Transverse colon (tissue), 4 donors: Measurements from ENCODE around the gene DYDC1. TPM values are rescaled to one million over a fixed set of nuclear protein-coding genes. Genes with fewer than 3 reads are reported as not detected.

Experiments
- DNase-seq: peaks from one replicate; pipeline ENCODE4 v3.0.0-alpha.2; 2019
- H3K27ac ChIP-seq, 4 donors: fragments of 200-600 bp; sonication (generic); 2 replicates each; pipeline ENCODE4 v1.5.1; 2016 to 2018; ENCODE audit warnings: inconsistent platforms in 4 of 4
- H3K27me3 ChIP-seq: fragments of 200-600 bp; sonication (generic); 2 replicates; pipeline ENCODE4 v1.5.1; 2017; ENCODE audit warnings: inconsistent platforms
- H3K36me3 ChIP-seq, 4 donors: fragments of 200-600 bp; sonication (generic); 2 replicates each; pipeline ENCODE4 v1.5.1; 2017 to 2019; ENCODE audit warnings: inconsistent platforms in 4 of 4
- H3K4me1 ChIP-seq, 4 donors: fragments of 200-600 bp; sonication (generic); 2 replicates each; pipeline ENCODE4 v1.5.1; 2017 to 2020; ENCODE audit warnings: inconsistent platforms in 4 of 4
- H3K4me3 ChIP-seq, 4 donors: fragments of 200-600 bp; sonication (generic); 1 replicate in 1 of 4; 2 replicates in 3 of 4; pipeline versions ENCODE4 v1.5.1 to v1.6.1; 2017 to 2019; ENCODE audit warnings: inconsistent platforms in 4 of 4
- H3K9me3 ChIP-seq, 2 donors: fragments of 200-600 bp; sonication (generic); 2 replicates each; pipeline ENCODE4 v1.5.1; 2017 to 2019; ENCODE audit warnings: inconsistent platforms in 2 of 2
- CTCF ChIP-seq, 5 experiments: fragments of 200-600 bp in 3 of 5; fragments of 450-650 bp in 2 of 5; sonication (generic) in 3 of 5; IDR thresholded peaks; 1 replicate in 2 of 5; 2 replicates in 3 of 5; pipeline ENCODE4 v1.5.1; 2016 to 2017; ENCODE audit warnings: antibody characterized with exemption in 5 of 5, inconsistent platforms in 3 of 5, mild to moderate bottlenecking in 2 of 5, moderate library complexity in 1 of 5
- EP300 ChIP-seq: sonication (generic); formaldehyde crosslinking; IDR thresholded peaks from one replicate; pipeline ENCODE4 v1.6.1; 2017; ENCODE audit warnings: antibody characterized with exemption, low read depth
- POLR2A ChIP-seq: fragments of 450-650 bp; IDR thresholded peaks from one replicate; pipeline ENCODE4 v1.6.1; 2016; ENCODE audit warnings: antibody characterized with exemption, mild to moderate bottlenecking, moderate library complexity
- POLR2AphosphoS5 ChIP-seq, 3 donors: sonication (generic); formaldehyde crosslinking; IDR thresholded peaks; one replicate each; pipeline ENCODE4 v1.6.1; 2016; ENCODE audit warnings: antibody characterized with exemption in 3 of 3
- WGBS, 2 donors: methylation state at CpG; one replicate each; pipeline ENCODE4 v1.1.5; 2018; ENCODE audit warnings: low coverage in 1 of 2; 5-methylcytosine and 5-hydroxymethylcytosine counted together
- in situ Hi-C, 4 donors: fragments of 200-750 bp; cut with MboI; loops; one replicate each; pipeline versions ENCODE4 v1.15.0 to v1.15.1; 2017; ENCODE audit warnings: low sequenced_read_pairs in 3 of 4, low pct_ligation_motif_present in 1 of 4, low pct_unique_long_range_greater_than_20kb in 1 of 4
- intact Hi-C: fragments of 100-400 bp; cut with DNase I; formaldehyde crosslinking; loops from one replicate; pipeline ENCODE4 v1.15.1; 2023; ENCODE audit warnings: low total_unique reads
- total RNA-seq, 4 donors: library from RNA; depleted of rRNA; stranded (reverse); fragments of >200 nt; gene quantifications; one replicate each; pipeline ENCODE4 v1.1.0, GENCODE V29; 2016

DYDC1 gene
- total RNA-seq, 4 donors from 2014 or later, result not detected

- Histone ChIP-seq H3K27me3 (no peaks in the 10 kb centered on the region), H3K4me3 (no peak overlapping the region), H3K4me1 (peaks cover 0 to 2% (median under 1%) of the 10 kb centered on the region in 4 donors), H3K9me3 (no peaks in the 10 kb centered on the region), H3K36me3 (no peaks in the 10 kb centered on the region), H3K27ac (no peak overlapping the region)
- DNase-seq, result no peak
- in situ Hi-C loops (no loop called here), intact Hi-C loops (no loop called here)
- TF ChIP-seq POLR2AphosphoS5 (IDR thresholded peaks at IDR 0.05), result no peak
- no peak for TF ChIP-seq CTCF (IDR thresholded peaks at IDR 0.05)
- TF ChIP-seq EP300, result no peak
- no peak for TF ChIP-seq POLR2A
- 51 to 81% methylated on average over 2 of the region's 2 CpGs for WGBS, 2 donors
These were observed 16.9 kb upstream of the DYDC1 start for GRCh38 chr10:80373502-80373901.

- H3K27me3 ChIP-seq, result no peaks in the 10 kb centered on the region
- H3K9me3 ChIP-seq, result peaks cover 5 to 8% of the 10 kb centered on the region in 2 donors
- no peaks in the 10 kb centered on the region for H3K4me1 ChIP-seq
- no peak overlapping the region for H3K27ac ChIP-seq
- TF ChIP-seq POLR2A (no peak), CTCF (IDR thresholded peaks at IDR 0.05) (no peak), EP300 (no peak), POLR2AphosphoS5 (IDR thresholded peaks at IDR 0.05) (no peak)
- in situ Hi-C loops, result no loop called here
- intact Hi-C loops, result no loop called here
- H3K36me3 ChIP-seq, result no peaks in the 10 kb centered on the region
- DNase-seq, result no peak
- WGBS, 2 donors, result 80 to 81% methylated on average over 5 of the region's 5 CpGs
- no peak overlapping the region for H3K4me3 ChIP-seq
These were observed 16.1 kb upstream of the DYDC1 start for GRCh38 chr10:80372675-80373074.

GRCh38 chr10:80371467-80371866 is 14.9 kb upstream of the DYDC1 start:
- no peak for TF ChIP-seq CTCF (IDR thresholded peaks at IDR 0.05)
- TF ChIP-seq EP300, result no peak
- TF ChIP-seq POLR2AphosphoS5 (IDR thresholded peaks at IDR 0.05), result no peak
- TF ChIP-seq POLR2A, result no peak
- DNase-seq, result no peak
- intact Hi-C loops (no loop called here), in situ Hi-C loops (no loop called here)
- Histone ChIP-seq H3K9me3 (peaks cover 17 to 19% of the 10 kb centered on the region in 2 donors), H3K27ac (no peak overlapping the region), H3K27me3 (no peaks in the 10 kb centered on the region), H3K36me3 (no peaks in the 10 kb centered on the region), H3K4me1 (no peaks in the 10 kb centered on the region), H3K4me3 (no peak overlapping the region)
- WGBS, 2 donors, result 68 to 83% methylated on average over 3 to 6 of the region's 6 CpGs

GRCh38 chr10:80365510-80365909 is 9.0 kb upstream of the DYDC1 start:
- Histone ChIP-seq H3K9me3 (peaks cover 17 to 19% of the 10 kb centered on the region in 2 donors), H3K27me3 (no peaks in the 10 kb centered on the region), H3K36me3 (no peaks in the 10 kb centered on the region), H3K4me1 (no peaks in the 10 kb centered on the region), H3K4me3 (no peak overlapping the region), H3K27ac (no peak overlapping the region)
- in situ Hi-C loops, result no loop called here
- WGBS, 2 donors, result 0% methylated on average over 1 of the region's 1 CpG; no CpG with 5 or more reads in 1 of the 2 donors
- intact Hi-C loops, result no loop called here
- TF ChIP-seq CTCF (IDR thresholded peaks at IDR 0.05) (no peak), POLR2A (no peak), EP300 (no peak), POLR2AphosphoS5 (IDR thresholded peaks at IDR 0.05) (no peak)
- no peak for DNase-seq
